Panc1 (cell line): ENCODE measurements around the gene FBRSL1. TPM values are rescaled to one million over a fixed set of nuclear protein-coding genes. Genes with fewer than 3 reads are reported as not detected.

ENCODE experiments used
- ATAC-seq: fragments of 200-7000 bp; cut with Tn5 transposase; 2 replicates; pipeline ENCODE4 v1.9.1; 2020; ENCODE audit warnings: mild to moderate bottlenecking, moderate library complexity
- BruUV-seq: library from RNA; stranded (reverse); fragments of 400-500 nt; replicated peaks from 2 replicates; lab custom pipeline; 2021; lab: Mats Ljungman, UMichigan
- CTCF ChIA-PET: fragments of 300-600 bp; sonication (Branson Sonifier 250); formaldehyde crosslinking; loops from one replicate; lab custom pipeline; 2022; ENCODE audit warnings: antibody characterized with exemption; lab: Charles Lee
- POLR2A ChIA-PET: fragments of 300-600 bp; sonication (Branson Sonifier 250); formaldehyde crosslinking; loops from one replicate; lab custom pipeline; 2022; ENCODE audit warnings: antibody characterized with exemption; lab: Charles Lee
- DNase-seq: peaks from one replicate; pipeline ENCODE4 v3.0.0-alpha.2; 2010; ENCODE audit warnings: low read depth, low spot score
- H3K27ac ChIP-seq: 2 replicates; pipeline ENCODE4 v1.5.1; 2011; ENCODE audit warnings: mild to moderate bottlenecking, low read length, inconsistent platforms
- H3K27me3 ChIP-seq: fragments of 200-500 bp; sonication (Bioruptor generic); 2 replicates; pipeline ENCODE4 v1.6.0; 2014; ENCODE audit warnings: low read length, inconsistent platforms; ENCODE audit not compliant: control insufficient read depth, insufficient read depth
- H3K36me3 ChIP-seq: fragments of 200-500 bp; sonication (Bioruptor generic); 2 replicates; pipeline ENCODE4 v1.5.1; 2014; ENCODE audit warnings: inconsistent platforms, mild to moderate bottlenecking, low read length, moderate library complexity; ENCODE audit not compliant: control insufficient read depth, insufficient read depth
- H3K4me1 ChIP-seq: 2 replicates; pipeline ENCODE4 v1.5.1; 2011; ENCODE audit warnings: inconsistent platforms, mild to moderate bottlenecking, low read length, moderate library complexity; ENCODE audit not compliant: control insufficient read depth, insufficient read depth
- H3K4me3 ChIP-seq, 2 experiments: 2 replicates each; pipeline ENCODE4 v1.5.1; 2011 to 2012; ENCODE audit warnings: low read depth in 2 of 2, low read length in 2 of 2, mild to moderate bottlenecking in 2 of 2, inconsistent platforms in 1 of 2, moderate library complexity in 1 of 2
- H3K9me3 ChIP-seq: fragments of 200-500 bp; sonication (Bioruptor generic); 2 replicates; pipeline ENCODE4 v1.5.1; 2014; ENCODE audit warnings: low read depth, mild to moderate bottlenecking, inconsistent platforms, low read length, moderate library complexity; ENCODE audit not compliant: control insufficient read depth, insufficient read depth
- POLR2AphosphoS5 ChIP-seq: IDR thresholded peaks from 2 replicates; pipeline ENCODE4 v1.6.1; 2012; ENCODE audit warnings: mild to moderate bottlenecking, low read depth, low read length, moderate library complexity
- SIN3A ChIP-seq: IDR thresholded peaks from 2 replicates; pipeline ENCODE4 v1.6.1; 2012; ENCODE audit warnings: low read depth, mild to moderate bottlenecking, low read length, moderate library complexity, borderline replicate concordance; ENCODE audit not compliant: insufficient read depth
- TCF7L2 ChIP-seq: IDR thresholded peaks from 2 replicates; pipeline ENCODE4 v1.6.1; 2011; ENCODE audit warnings: mild to moderate bottlenecking, low read depth, low read length, inconsistent platforms
- in situ Hi-C: cut with HindIII; loops from 2 replicates; pipeline ENCODE4 v1.10.0; 2016; ENCODE audit warnings: low sequenced_read_pairs, low pct_unique_long_range_greater_than_20kb
- intact Hi-C: fragments of 100-400 bp; cut with micrococcal nuclease; formaldehyde crosslinking; loops from one replicate; pipeline ENCODE4 v1.10.0; 2022; ENCODE audit not compliant: unreplicated experiment
- total RNA-seq: library from RNA; stranded (reverse); gene quantifications from one replicate; pipeline ENCODE4 v1.2.1, GENCODE V29; 2021; ENCODE audit not compliant: unreplicated experiment
- TF ChIP-seq, protein P1 (sequence below): fragments of 450-650 bp; IDR thresholded peaks from 2 replicates; pipeline ENCODE4 v1.5.1; 2017; ENCODE audit warnings: mild to moderate bottlenecking
- TF ChIP-seq, protein P2 (sequence below), 2 experiments: IDR thresholded peaks; 2 replicates each; pipeline ENCODE4 v1.6.1; 2011 to 2012; ENCODE audit warnings: low read depth in 2 of 2, control low read depth in 1 of 2, low read length in 1 of 2, mild to moderate bottlenecking in 1 of 2, moderate library complexity in 1 of 2; ENCODE audit not compliant: insufficient read depth in 1 of 2

Gene FBRSL1
- total RNA-seq, 1 experiment from 2014 or later = 104 TPM

DNA sequence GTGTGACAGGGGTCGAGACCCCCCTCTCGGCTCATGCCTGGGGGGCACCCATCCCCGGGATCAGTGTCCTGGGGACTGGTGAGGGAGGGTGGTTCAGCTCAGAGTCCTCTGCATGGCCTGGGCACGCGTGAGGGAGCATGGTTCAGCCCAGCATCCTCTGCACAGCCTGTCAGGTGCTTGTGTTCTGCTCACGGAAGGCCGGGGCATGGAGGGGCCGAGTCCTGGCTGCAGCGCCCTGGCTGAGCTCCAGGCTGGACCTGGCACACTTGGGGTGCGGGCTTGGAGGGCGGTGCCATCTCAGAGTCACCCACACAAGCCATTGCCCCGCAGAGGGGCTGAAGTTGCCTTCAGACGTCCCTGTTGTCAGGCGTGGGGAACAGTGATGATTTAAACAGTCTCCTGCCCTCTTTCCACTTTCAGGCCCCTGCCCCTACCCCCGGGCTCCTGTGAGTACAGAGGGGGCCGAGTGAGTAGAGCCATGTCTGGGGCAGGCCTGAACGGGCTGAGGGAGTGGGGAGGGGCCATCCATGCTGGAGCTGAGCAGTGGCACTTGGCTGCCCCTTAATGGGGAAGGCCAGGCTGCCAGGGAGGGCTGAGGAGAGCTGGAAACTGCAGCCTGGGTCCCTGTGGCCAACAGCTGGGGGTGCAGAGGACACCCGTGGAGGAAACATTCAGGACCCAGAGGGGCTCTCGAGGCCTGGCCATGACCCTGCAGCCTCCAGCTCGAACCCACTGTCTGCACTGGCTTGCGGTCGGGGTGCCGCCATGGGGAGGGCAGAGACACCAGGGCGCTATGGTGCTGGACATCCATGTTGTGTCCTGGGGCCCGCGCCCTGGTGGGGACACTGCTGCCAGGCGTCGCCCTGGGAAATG lies 22.5 kb downstream of the FBRSL1 start:
- Histone ChIP-seq H3K4me1 (peaks cover 4% of the 10 kb centered on the region), H3K27ac (no peak overlapping the region), H3K4me3 (no peak overlapping the region), H3K36me3 (no peaks in the 10 kb centered on the region), H3K9me3 (no peaks in the 10 kb centered on the region), H3K27me3 (no peaks in the 10 kb centered on the region)
- BruUV-seq = TSS peak; percentile 50
- TF ChIP-seq TCF7L2 = no peak
- TF ChIP-seq SIN3A = no peak
- TF ChIP-seq, protein P1, sequence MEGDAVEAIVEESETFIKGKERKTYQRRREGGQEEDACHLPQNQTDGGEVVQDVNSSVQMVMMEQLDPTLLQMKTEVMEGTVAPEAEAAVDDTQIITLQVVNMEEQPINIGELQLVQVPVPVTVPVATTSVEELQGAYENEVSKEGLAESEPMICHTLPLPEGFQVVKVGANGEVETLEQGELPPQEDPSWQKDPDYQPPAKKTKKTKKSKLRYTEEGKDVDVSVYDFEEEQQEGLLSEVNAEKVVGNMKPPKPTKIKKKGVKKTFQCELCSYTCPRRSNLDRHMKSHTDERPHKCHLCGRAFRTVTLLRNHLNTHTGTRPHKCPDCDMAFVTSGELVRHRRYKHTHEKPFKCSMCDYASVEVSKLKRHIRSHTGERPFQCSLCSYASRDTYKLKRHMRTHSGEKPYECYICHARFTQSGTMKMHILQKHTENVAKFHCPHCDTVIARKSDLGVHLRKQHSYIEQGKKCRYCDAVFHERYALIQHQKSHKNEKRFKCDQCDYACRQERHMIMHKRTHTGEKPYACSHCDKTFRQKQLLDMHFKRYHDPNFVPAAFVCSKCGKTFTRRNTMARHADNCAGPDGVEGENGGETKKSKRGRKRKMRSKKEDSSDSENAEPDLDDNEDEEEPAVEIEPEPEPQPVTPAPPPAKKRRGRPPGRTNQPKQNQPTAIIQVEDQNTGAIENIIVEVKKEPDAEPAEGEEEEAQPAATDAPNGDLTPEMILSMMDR = no peak
- TF ChIP-seq, protein P2, sequence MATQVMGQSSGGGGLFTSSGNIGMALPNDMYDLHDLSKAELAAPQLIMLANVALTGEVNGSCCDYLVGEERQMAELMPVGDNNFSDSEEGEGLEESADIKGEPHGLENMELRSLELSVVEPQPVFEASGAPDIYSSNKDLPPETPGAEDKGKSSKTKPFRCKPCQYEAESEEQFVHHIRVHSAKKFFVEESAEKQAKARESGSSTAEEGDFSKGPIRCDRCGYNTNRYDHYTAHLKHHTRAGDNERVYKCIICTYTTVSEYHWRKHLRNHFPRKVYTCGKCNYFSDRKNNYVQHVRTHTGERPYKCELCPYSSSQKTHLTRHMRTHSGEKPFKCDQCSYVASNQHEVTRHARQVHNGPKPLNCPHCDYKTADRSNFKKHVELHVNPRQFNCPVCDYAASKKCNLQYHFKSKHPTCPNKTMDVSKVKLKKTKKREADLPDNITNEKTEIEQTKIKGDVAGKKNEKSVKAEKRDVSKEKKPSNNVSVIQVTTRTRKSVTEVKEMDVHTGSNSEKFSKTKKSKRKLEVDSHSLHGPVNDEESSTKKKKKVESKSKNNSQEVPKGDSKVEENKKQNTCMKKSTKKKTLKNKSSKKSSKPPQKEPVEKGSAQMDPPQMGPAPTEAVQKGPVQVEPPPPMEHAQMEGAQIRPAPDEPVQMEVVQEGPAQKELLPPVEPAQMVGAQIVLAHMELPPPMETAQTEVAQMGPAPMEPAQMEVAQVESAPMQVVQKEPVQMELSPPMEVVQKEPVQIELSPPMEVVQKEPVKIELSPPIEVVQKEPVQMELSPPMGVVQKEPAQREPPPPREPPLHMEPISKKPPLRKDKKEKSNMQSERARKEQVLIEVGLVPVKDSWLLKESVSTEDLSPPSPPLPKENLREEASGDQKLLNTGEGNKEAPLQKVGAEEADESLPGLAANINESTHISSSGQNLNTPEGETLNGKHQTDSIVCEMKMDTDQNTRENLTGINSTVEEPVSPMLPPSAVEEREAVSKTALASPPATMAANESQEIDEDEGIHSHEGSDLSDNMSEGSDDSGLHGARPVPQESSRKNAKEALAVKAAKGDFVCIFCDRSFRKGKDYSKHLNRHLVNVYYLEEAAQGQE (IDR thresholded peaks at IDR 0.05; ENCODE audit: insufficient read depth in 1 of 2, low read depth in 2 of 2, low read length in 1 of 2) = no peak
- no peak for TF ChIP-seq POLR2AphosphoS5
- CTCF ChIA-PET = interaction anchor here (1.2 kb wide), 1 partner anchor 10 kb away, joined by 3 read pairs; no protein-coding TSS in a partner anchor
- no peak for ATAC-seq
- intact Hi-C loops = no loop called here
- in situ Hi-C loops = no loop called here
- DNase-seq = no peak
- POLR2A ChIA-PET = no interaction called here

DNA sequence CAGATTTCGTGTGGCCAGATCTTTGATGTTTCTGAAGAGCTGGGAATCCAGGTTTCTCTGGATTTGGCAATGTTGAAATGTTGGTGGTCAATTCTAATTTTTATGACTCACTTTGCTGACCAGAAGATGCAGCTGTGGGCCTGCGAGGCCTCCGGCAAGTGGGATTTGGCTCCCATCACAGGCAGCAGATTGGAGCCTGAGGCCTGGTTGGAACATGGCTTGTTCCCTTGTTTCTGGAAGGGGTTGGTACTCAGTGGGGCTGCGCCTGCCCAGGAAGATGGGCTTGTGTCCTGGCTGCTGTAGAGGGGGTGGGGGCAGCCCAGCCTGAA lies 23.1 kb downstream of the FBRSL1 start:
- H3K27ac ChIP-seq = no peak overlapping the region
- intact Hi-C loops = no loop called here
- H3K9me3 ChIP-seq = no peaks in the 10 kb centered on the region
- no peaks in the 10 kb centered on the region for H3K27me3 ChIP-seq
- no TSS peak for BruUV-seq
- no peak for DNase-seq
- TF ChIP-seq, protein P1 = no peak
- no peak for TF ChIP-seq TCF7L2
- no peak for TF ChIP-seq SIN3A
- TF ChIP-seq POLR2AphosphoS5 = no peak
- TF ChIP-seq, protein P2 (IDR thresholded peaks at IDR 0.05; ENCODE audit: insufficient read depth in 1 of 2, low read depth in 2 of 2, low read length in 1 of 2) = no peak
- CTCF ChIA-PET = interaction anchor here (1.2 kb wide), 1 partner anchor 10 kb away, joined by 3 read pairs; no protein-coding TSS in a partner anchor
- in situ Hi-C loops = no loop called here
- H3K4me1 ChIP-seq = peaks cover 2% of the 10 kb centered on the region
- no peaks in the 10 kb centered on the region for H3K36me3 ChIP-seq
- no peak overlapping the region for H3K4me3 ChIP-seq
- no peak for ATAC-seq
- POLR2A ChIA-PET = no interaction called here
